Ishikawa (cell line): ENCODE results near the gene CACNA2D3.

Source experiments
- CEBPB ChIP-seq: IDR thresholded peaks from 2 replicates; pipeline ENCODE4 v1.6.1; 2012
- CREB1 ChIP-seq: IDR thresholded peaks from 2 replicates; pipeline ENCODE4 v1.6.1; 2012; ENCODE audit warnings: low read depth
- EGR1 ChIP-seq: IDR thresholded peaks from 2 replicates; pipeline ENCODE4 v1.6.1; 2012
- EP300 ChIP-seq: IDR thresholded peaks from 2 replicates; pipeline ENCODE4 v1.6.1; 2012; ENCODE audit warnings: borderline replicate concordance
- FOXM1 ChIP-seq: IDR thresholded peaks from 2 replicates; pipeline ENCODE4 v1.6.1; 2012; ENCODE audit warnings: low read depth, borderline replicate concordance
- NFIC ChIP-seq: IDR thresholded peaks from 2 replicates; pipeline ENCODE4 v1.6.1; 2012
- RAD21 ChIP-seq: IDR thresholded peaks from 2 replicates; pipeline ENCODE4 v1.6.1; 2012; ENCODE audit warnings: low read depth
- TAF1 ChIP-seq: IDR thresholded peaks from 2 replicates; pipeline ENCODE4 v1.6.1; 2012; ENCODE audit warnings: low read depth, mild to moderate bottlenecking
- TCF12 ChIP-seq: IDR thresholded peaks from 2 replicates; pipeline ENCODE4 v1.6.1; 2012; ENCODE audit warnings: low read depth
- TEAD4 ChIP-seq: IDR thresholded peaks from 2 replicates; pipeline ENCODE4 v1.6.1; 2012
- USF1 ChIP-seq: IDR thresholded peaks from 2 replicates; pipeline ENCODE4 v1.6.1; 2012
- YY1 ChIP-seq: IDR thresholded peaks from 2 replicates; pipeline ENCODE4 v1.6.1; 2012; ENCODE audit warnings: low read depth
- ZBTB7A ChIP-seq: IDR thresholded peaks from 2 replicates; pipeline ENCODE4 v1.6.1; 2012; ENCODE audit warnings: low read depth
- TF ChIP-seq, protein P1 (sequence below): IDR thresholded peaks from 2 replicates; pipeline ENCODE4 v1.6.1; 2012
- TF ChIP-seq, protein P2 (sequence below): IDR thresholded peaks from 2 replicates; pipeline ENCODE4 v1.6.1; 2012; ENCODE audit warnings: low read depth, mild to moderate bottlenecking

The CACNA2D3 gene

DNA sequence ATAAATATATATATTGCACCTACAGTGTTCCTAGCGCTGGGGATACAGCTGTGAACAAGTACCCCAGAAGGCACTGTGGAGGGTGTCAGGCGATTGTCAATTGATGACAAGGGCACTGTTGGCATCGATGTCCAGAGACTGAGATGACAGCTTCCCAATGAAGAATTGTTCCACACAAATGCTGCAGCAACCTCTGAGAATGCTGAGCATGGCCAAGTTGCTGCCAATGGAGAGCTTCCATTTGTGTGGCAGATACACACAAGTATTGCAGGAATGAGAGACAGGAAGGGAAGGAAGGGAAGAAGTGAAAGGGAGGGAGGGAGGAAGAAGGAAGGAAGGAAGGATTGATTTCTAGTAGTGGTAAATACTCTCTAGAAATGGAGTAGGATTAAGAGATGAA, 783.6 kb downstream of the CACNA2D3 start:
- TF ChIP-seq FOXM1 (no peak), EP300 (no peak), RAD21 (no peak), EGR1 (no peak), USF1 (no peak), CEBPB (no peak), NFIC (no peak), TAF1 (no peak)
- TF ChIP-seq, protein P1, sequence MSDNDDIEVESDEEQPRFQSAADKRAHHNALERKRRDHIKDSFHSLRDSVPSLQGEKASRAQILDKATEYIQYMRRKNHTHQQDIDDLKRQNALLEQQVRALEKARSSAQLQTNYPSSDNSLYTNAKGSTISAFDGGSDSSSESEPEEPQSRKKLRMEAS, result no peak
- TF ChIP-seq, protein P2, sequence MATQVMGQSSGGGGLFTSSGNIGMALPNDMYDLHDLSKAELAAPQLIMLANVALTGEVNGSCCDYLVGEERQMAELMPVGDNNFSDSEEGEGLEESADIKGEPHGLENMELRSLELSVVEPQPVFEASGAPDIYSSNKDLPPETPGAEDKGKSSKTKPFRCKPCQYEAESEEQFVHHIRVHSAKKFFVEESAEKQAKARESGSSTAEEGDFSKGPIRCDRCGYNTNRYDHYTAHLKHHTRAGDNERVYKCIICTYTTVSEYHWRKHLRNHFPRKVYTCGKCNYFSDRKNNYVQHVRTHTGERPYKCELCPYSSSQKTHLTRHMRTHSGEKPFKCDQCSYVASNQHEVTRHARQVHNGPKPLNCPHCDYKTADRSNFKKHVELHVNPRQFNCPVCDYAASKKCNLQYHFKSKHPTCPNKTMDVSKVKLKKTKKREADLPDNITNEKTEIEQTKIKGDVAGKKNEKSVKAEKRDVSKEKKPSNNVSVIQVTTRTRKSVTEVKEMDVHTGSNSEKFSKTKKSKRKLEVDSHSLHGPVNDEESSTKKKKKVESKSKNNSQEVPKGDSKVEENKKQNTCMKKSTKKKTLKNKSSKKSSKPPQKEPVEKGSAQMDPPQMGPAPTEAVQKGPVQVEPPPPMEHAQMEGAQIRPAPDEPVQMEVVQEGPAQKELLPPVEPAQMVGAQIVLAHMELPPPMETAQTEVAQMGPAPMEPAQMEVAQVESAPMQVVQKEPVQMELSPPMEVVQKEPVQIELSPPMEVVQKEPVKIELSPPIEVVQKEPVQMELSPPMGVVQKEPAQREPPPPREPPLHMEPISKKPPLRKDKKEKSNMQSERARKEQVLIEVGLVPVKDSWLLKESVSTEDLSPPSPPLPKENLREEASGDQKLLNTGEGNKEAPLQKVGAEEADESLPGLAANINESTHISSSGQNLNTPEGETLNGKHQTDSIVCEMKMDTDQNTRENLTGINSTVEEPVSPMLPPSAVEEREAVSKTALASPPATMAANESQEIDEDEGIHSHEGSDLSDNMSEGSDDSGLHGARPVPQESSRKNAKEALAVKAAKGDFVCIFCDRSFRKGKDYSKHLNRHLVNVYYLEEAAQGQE, result no peak

DNA sequence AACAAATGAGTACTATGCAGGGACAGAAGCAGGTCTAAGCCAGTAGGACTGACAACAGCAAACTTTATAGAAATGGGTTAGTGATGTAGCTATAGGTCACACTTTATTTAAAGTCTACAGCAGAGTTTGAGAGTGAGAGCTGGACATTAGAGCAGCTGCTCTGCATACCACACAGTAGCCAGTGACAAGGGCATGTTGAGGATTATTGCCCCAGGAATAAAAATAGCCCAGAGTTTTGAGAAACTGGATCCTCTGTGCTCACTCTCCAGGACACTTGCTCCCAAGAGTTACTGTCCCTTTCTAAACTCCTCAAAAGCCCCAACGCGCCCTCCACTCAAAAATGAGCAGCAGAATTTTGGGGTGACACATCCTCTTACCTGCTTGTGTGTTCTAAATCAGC, 784.4 kb downstream of the CACNA2D3 start:
- no peak for TF ChIP-seq USF1
- no peak for TF ChIP-seq FOXM1
- TF ChIP-seq EGR1, result no peak
- no peak for TF ChIP-seq EP300
- TF ChIP-seq, protein P1, result no peak
- TF ChIP-seq YY1, result no peak
- TF ChIP-seq CEBPB, result no peak
- no peak for TF ChIP-seq TEAD4
- no peak for TF ChIP-seq ZBTB7A
- no peak for TF ChIP-seq NFIC
- no peak for TF ChIP-seq CREB1
- no peak for TF ChIP-seq TCF12
- TF ChIP-seq, protein P2, result no peak
- TF ChIP-seq RAD21, result no peak

- TF ChIP-seq NFIC, result no peak
- no peak for TF ChIP-seq CREB1
- TF ChIP-seq, protein P1, result no peak
- no peak for TF ChIP-seq YY1
- TF ChIP-seq, protein P2, result no peak
- no peak for TF ChIP-seq USF1
- TF ChIP-seq EGR1, result no peak
Observed at GRCh38 chr3:54909191-54909590, 786.8 kb downstream of the CACNA2D3 start.

DNA sequence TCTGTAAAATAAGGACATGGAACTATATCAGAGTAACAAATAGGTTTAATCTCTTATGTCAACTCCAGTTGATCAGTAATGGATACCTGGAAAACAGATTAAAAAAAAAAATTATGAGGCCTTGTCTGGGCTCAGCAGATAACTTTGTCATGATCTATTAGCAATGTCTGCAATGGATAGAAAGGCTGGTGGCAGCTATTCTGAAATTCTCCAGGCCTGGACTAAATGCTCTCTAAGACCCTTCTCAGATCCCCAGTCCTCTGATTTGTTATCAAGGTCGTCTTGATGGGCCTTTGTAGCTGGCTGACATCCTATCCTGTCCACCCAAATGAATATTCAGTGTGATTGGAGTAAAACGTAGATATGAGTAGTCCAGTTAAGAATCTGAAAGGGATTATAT, 791.8 kb downstream of the CACNA2D3 start:
- TF ChIP-seq CREB1, result no peak
- TF ChIP-seq NFIC, result no peak
- TF ChIP-seq TEAD4, result no peak
- no peak for TF ChIP-seq TCF12
- TF ChIP-seq TAF1, result no peak
- TF ChIP-seq USF1, result no peak
